Dermis blood vessel endothelial cell (primary cell): ENCODE measurements around the gene KIR3DL3. TPM values are rescaled to one million over a fixed set of nuclear protein-coding genes. Genes with fewer than 3 reads are reported as not detected.
"Not testable (repeated sequence)": the region's sequence is repeated elsewhere in the genome, so short reads cannot be mapped to it uniquely, and the experiment has no call there.

Experiments used
- DNase-seq: peaks from one replicate; pipeline ENCODE4 v3.0.0; 2010
- total RNA-seq: library from RNA; depleted of rRNA; stranded (reverse); fragments of >200 nt; gene quantifications from 2 replicates; pipeline ENCODE4 v1.2.3, GENCODE V29; 2014

Gene KIR3DL3
- total RNA-seq, 1 donor from 2014 or later = not detected

- not testable (repeated sequence) for DNase-seq
Measured at GRCh38 chr19:54738306-54738705, 14.1 kb downstream of the KIR3DL3 start, which contains the start of gene KIR2DL3. Gene KIR2DL3 (plus strand): TSS chr19:54738513. CDS start chr19:54738546, 33 bp downstream.

GRCh38 chr19:54738715-54739114 is 14.5 kb downstream of the KIR3DL3 start:
- no peak for DNase-seq

DNA sequence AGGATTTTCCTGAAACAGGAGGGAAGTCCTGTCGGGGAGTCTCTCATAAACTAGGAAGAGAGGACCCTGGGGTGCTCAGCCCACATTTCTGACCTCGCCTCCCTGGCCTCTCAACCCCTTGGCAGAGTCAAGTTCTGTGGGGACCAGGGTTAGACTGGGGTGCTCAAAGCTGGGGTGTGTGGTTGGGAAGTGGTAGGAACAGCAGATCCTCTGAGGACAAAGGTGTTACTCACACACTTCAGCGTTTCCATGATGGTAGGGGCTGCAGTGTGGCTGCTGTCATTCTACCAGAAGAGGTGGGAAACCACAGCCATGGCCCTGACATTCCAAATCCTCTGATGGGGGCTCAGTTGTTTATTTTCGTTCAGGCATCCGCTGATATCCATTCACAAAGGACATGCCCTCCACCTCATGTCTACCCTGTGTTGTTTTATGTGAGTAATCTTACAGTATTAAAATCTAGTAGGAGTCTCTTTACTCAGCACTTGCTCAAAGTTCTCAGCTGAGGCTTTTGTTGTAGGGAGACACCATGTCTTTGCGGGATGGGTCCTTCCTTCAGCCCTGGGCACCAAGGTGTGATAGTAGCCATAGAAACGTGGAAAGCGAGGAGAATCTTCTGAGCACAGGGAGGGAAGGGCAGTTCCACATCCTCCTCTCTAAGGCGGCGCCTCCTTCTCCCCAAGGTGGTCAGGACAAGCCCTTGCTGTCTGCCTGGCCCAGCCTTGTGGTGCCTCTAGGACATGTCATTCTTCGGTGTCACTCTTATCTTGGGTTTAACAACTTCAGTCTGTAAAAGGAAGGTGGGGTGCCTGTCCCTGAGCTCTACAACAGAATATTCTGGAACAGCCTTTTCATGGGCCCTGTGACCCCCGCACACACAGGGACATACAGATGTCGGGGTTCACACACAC is 15.6 kb downstream of the KIR3DL3 start:
- no peak for DNase-seq

- not testable (repeated sequence) for DNase-seq
Measured at GRCh38 chr19:54741950-54742349, 17.7 kb downstream of the KIR3DL3 start.

DNA sequence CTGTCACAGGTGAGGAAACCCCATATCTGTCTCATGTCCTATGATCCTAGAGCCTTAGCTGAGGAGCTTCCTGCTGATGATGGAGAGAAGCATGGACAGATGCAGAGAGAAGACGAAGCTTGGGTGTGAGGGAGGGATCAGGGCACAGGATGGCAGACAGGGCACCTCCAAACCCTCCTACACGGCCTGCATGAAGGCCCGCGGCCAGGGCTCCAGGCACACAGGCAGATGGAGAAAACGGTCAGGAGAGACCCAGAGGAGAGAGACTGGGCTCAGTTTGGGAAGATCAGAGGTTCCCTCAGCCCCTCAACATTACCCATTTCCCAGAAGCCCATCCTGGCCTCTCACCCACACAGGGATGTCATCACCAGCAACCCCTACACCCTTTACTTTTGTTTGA is 19.8 kb downstream of the KIR3DL3 start:
- not testable (repeated sequence) for DNase-seq

DNA sequence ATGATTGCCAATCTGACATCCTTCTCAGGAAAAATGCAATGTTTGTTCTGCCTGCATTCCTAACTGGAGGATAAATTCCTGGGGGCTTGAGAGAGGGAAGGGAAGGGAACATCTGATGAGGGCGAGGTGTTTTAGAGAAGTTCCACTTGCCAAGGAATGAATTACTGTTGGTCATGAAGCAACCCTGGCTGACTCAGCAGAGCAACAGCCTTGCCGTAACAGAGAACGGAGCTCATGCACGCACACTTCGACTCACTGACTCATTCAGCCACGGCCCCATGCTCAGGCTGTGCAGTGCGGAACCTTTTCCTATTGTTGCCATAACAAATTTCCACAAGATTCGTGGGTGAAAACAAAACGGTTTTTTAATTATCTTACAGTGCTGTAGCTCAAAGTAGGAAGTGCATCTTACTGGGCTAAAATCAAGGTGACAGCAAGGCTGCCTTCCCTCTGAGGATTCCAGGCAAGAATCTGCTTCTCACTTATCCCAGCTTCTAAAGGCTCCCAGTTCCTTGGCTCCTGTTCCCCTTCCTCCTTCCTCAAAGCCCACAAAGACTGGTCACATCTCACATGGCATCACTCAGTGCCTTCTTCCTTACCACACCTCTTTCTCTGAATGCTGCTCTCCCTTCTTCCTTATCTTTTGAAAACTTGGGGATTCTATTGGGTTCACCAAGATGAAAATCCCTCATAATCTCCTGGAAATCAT is 23.5 kb downstream of the KIR3DL3 start:
- not testable (repeated sequence) for DNase-seq

GRCh38 chr19:54750276-54750675 is 26.0 kb downstream of the KIR3DL3 start:
- DNase-seq = not testable (repeated sequence)

GRCh38 chr19:54756204-54757110 is 32.2 kb downstream of the KIR3DL3 start:
- DNase-seq = not testable (repeated sequence)

- not testable (repeated sequence) for DNase-seq
Measured at GRCh38 chr19:54758577-54758976, 34.3 kb downstream of the KIR3DL3 start.

DNA sequence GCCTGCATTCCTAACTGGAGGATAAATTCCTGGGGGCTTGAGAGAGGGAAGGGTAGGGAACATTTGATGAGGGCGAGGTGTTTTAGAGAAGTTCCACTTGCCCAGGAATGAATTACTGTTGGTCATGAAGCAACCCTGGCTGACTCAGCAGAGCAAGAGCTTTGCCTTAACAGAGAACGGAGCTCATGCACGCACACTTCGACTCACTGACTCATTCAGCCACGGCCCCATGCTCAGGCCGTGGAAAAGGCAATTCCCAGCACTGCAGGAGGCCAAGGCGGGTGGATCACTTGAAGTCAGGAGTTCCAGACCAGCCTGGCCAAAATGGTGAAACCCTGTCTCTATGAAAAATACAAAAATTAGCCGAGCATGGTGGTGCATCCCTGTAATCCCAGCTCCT is 40.0 kb downstream of the KIR3DL3 start:
- DNase-seq = not testable (repeated sequence)

- DNase-seq = not testable (repeated sequence)
Measured at GRCh38 chr19:54766464-54766863, 42.2 kb downstream of the KIR3DL3 start.

- not testable (repeated sequence) for DNase-seq
Measured at GRCh38 chr19:54769646-54770045, 45.4 kb downstream of the KIR3DL3 start, which contains the start of gene KIR2DL1. Gene KIR2DL1 (plus strand): TSS chr19:54769793. CDS start chr19:54769851, 58 bp downstream.

- not testable (repeated sequence) for DNase-seq
Measured at GRCh38 chr19:54770511-54770910, 46.3 kb downstream of the KIR3DL3 start.

- DNase-seq = peak; percentile 14
Measured at GRCh38 chr19:54771018-54771960, 47.0 kb downstream of the KIR3DL3 start.

DNA sequence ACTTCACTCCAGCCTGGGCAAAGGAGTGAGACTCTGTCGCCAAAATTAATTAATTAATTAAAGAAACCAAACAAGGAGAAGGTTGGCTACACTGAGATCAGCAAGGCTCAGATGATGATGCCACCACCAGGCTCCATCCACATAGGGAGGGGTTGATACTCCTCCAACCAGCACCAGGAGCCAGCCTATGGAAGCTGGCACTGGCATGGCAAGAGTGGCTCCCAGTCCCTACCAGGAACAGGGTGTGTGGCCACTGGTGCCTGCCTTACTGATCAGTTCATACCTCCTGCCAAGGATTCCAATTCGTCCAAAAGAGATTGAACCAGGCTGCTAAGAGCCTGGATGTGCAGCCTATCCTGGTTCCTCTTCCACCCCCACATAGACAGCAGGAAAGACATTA is 48.4 kb downstream of the KIR3DL3 start:
- not testable (repeated sequence) for DNase-seq

- DNase-seq = not testable (repeated sequence)
Measured at GRCh38 chr19:54775095-54775815, 51.0 kb downstream of the KIR3DL3 start.

DNA sequence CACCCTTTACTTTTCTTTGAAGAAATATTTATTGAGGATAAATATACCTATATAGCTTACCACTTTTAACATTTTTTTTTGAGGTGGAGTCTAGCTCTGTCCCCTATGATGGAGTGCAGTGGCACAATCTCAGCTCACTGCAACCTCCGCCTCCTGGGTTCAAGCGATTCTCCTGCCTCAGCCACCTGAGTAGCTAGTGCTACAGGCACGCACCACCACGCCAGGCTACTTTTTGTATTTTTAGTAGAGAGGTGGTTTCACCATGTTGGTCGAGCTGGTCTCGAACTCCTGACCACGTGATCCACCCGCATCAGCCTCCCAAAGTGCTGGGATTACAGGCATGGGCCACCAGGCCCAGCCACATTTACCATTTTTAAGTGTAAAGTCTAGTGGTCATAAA is 51.6 kb downstream of the KIR3DL3 start:
- not testable (repeated sequence) for DNase-seq

- not testable (repeated sequence) for DNase-seq
Measured at GRCh38 chr19:54777851-54778250, 53.6 kb downstream of the KIR3DL3 start.

DNA sequence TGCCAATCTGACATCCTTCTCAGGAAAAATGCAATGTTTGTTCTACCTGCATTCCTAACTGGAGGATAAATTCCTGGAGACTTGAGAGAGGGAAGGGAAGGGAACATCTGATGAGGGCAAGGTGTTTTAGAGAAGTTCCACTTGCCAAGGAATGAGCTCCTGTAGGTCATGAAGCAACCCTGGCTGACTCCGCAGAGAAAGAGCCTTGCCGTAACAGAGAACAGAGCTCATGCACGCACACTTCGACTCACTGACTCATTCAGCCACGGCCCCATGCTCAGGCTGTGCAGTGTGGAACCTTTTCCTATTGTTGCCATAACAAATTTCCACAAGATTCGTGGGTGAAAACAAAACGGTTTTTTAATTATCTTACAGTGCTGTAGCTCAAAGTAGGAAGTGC is 54.7 kb downstream of the KIR3DL3 start:
- not testable (repeated sequence) for DNase-seq

DNA sequence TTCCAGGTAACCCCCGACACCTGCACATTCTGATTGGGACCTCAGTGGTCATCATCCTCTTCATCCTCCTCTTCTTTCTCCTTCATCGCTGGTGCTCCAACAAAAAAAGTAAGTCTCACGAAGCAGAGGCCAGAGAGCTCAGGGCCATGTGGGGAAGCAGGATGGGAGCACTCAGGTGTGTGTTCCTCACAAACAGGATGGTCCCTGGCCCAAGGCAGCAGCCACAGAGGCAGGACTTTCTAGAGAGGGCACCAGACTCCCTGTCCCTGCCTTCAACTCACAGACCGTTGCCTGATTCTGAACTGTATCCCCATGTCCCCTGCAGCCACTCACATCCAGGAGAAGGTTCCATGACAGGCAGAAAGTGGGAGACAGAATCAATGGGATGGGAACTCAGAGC is 58.7 kb downstream of the KIR3DL3 start:
- DNase-seq = not testable (repeated sequence)
